Liver (tissue), 3 donors: ENCODE data around the gene KYAT1.

Experiments
- EGR1 ChIP-seq, 2 donors: IDR thresholded peaks; 2 replicates each; pipeline ENCODE4 v1.6.1; 2016 to 2018; ENCODE audit warnings: antibody characterized with exemption in 2 of 2, low read depth in 2 of 2
- RAD21 ChIP-seq, 2 donors: IDR thresholded peaks; 2 replicates each; pipeline ENCODE4 v1.6.1; 2016; ENCODE audit warnings: antibody characterized with exemption in 2 of 2, mild to moderate bottlenecking in 2 of 2
- TAF1 ChIP-seq: conservative IDR thresholded peaks from 2 replicates; pipeline ENCODE4 v1.6.1; 2016; ENCODE audit warnings: antibody characterized with exemption, mild to moderate bottlenecking
- TF ChIP-seq, protein P1 (sequence below): IDR thresholded peaks from 2 replicates; pipeline ENCODE4 v1.6.1; 2016; ENCODE audit warnings: antibody characterized with exemption
- TF ChIP-seq, protein P2 (sequence below): fragments of 150-350 bp; IDR thresholded peaks from 2 replicates; pipeline ENCODE4 v1.5.1; 2017; ENCODE audit warnings: improper control_type of control experiment, low read depth, low read length; ENCODE audit not compliant: missing input control
- donor health status: healthy.
- donor health status: healthy.

DNA sequence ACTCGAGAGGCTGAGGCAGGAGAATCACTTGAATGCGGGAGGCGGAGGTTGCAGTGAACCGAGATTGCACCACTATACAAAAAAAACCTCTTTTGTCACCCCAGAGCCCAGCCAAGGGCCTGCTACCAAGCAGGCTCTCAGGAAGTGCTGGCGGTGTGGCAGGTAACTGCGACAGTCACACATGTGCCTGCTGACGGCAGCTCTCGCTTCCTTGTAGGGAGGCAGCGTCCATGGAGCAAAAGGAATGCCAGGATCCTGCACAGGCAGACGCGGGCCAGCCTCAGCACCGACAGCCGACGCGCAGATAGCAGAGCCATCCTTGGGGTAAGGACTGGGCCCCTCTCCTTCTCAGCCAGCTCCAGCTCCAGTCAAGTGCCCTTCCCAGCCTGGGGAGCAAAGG, 4.0 kb upstream of the KYAT1 start:
- TF ChIP-seq EGR1 (IDR thresholded peaks at IDR 0.05; ENCODE audit: low read depth in 2 of 2): no peak
- TF ChIP-seq, protein P1, sequence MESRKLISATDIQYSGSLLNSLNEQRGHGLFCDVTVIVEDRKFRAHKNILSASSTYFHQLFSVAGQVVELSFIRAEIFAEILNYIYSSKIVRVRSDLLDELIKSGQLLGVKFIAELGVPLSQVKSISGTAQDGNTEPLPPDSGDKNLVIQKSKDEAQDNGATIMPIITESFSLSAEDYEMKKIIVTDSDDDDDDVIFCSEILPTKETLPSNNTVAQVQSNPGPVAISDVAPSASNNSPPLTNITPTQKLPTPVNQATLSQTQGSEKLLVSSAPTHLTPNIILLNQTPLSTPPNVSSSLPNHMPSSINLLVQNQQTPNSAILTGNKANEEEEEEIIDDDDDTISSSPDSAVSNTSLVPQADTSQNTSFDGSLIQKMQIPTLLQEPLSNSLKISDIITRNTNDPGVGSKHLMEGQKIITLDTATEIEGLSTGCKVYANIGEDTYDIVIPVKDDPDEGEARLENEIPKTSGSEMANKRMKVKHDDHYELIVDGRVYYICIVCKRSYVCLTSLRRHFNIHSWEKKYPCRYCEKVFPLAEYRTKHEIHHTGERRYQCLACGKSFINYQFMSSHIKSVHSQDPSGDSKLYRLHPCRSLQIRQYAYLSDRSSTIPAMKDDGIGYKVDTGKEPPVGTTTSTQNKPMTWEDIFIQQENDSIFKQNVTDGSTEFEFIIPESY: no peak
- TF ChIP-seq, protein P2, sequence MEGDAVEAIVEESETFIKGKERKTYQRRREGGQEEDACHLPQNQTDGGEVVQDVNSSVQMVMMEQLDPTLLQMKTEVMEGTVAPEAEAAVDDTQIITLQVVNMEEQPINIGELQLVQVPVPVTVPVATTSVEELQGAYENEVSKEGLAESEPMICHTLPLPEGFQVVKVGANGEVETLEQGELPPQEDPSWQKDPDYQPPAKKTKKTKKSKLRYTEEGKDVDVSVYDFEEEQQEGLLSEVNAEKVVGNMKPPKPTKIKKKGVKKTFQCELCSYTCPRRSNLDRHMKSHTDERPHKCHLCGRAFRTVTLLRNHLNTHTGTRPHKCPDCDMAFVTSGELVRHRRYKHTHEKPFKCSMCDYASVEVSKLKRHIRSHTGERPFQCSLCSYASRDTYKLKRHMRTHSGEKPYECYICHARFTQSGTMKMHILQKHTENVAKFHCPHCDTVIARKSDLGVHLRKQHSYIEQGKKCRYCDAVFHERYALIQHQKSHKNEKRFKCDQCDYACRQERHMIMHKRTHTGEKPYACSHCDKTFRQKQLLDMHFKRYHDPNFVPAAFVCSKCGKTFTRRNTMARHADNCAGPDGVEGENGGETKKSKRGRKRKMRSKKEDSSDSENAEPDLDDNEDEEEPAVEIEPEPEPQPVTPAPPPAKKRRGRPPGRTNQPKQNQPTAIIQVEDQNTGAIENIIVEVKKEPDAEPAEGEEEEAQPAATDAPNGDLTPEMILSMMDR: no peak
- TF ChIP-seq TAF1: no peak
- no peak for TF ChIP-seq RAD21 (IDR thresholded peaks at IDR 0.05)
